C4-2B (cell line): Measurements from ENCODE around the gene ECM1.

Experiments
- CTCF ChIP-seq: fragments of 450-650 bp; conservative IDR thresholded peaks from 2 replicates; pipeline ENCODE4 v1.5.1; 2017; ENCODE audit warnings: mild to moderate bottlenecking
- ZFX ChIP-seq: fragments of 450-650 bp; IDR thresholded peaks from 2 replicates; pipeline ENCODE4 v1.6.1; 2017

GRCh38 chr1:150549496-150550221 is 41.8 kb downstream of the ECM1 start:
- TF ChIP-seq CTCF (no peak), ZFX (no peak)
